Measurements from ENCODE around the gene SLC12A5.
A peak's percentile ranks its signal among the peaks of the same experiment; 100 is the strongest.
"Not testable (repeated sequence)": the region's sequence is repeated elsewhere in the genome, so short reads cannot be mapped to it uniquely, and the experiment has no call there.

SLC12A5 gene

DNA sequence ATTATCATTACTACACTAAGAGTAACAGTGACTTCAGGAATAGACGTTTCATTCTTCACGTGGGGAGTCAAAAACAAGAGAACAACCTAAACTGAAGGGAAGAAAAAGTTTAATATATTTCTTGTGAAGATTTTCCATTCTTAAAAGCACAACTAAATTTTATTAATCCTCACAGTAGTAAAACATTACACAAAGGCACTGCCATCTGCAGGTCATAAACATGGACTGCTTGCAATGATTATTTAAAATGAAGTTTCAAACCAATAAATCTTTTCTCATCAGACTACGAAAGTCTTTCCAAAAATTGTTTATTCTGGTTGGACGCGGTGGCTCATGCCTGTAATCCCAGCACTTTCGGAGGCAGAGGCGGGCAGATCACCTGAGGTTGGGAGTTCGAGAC is 58.1 kb downstream of the SLC12A5 start:
- no peak overlapping the region for H3K4me3 Mint-ChIP-seq
- H3K27me3 Mint-ChIP-seq, result no peaks in the 10 kb centered on the region
- H3K4me1 Mint-ChIP-seq, result peaks cover 65% of the 10 kb centered on the region
- H3K9me3 Mint-ChIP-seq, result no peaks in the 10 kb centered on the region
- no peaks in the 10 kb centered on the region for H3K36me3 Mint-ChIP-seq
- no peak for ATAC-seq
- no peak overlapping the region for H3K27ac Mint-ChIP-seq

DNA sequence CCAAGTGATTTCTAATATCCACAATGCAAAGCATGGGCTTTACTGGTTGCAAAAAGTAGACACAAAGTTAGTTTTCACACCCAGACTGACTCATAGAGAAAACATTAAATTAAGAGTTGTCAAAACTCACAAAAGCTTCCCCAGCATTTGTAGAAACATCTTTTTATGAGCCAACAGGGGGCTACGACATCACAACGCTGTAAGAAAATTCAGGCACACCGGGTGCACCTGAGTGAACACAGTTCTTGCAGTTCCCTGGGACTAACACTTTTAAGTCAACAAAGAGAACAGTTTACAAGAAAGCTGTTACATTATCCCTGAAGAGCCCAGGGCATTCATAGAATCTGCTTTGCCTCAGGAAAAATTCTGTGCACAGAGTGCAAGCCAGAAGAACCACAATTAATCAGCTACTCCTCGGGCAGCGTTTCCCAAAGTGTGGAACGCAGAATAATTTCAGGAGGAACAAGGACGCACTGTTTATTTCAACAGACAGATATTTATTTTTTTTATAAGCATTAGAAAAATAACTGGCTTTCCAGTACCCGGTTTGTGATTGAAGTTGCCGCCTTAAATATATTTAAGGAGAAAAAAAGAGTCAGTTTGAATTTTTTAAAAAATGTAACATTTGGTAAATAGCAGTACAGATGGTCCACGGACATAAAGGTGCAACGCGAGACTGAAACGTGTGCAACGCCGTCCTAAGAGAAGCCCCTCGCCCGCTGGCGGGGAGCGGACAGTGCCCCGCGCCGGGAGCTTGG is 59.6 kb downstream of the SLC12A5 start:
- no peak for ATAC-seq
- peak overlapping the region; percentile 89 for H3K27ac Mint-ChIP-seq
- no peaks in the 10 kb centered on the region for H3K36me3 Mint-ChIP-seq
- peaks cover 51% of the 10 kb centered on the region for H3K4me1 Mint-ChIP-seq
- no peaks in the 10 kb centered on the region for H3K27me3 Mint-ChIP-seq
- H3K4me3 Mint-ChIP-seq, result peak overlapping the region; percentile 87
- H3K9me3 Mint-ChIP-seq, result no peaks in the 10 kb centered on the region

DNA sequence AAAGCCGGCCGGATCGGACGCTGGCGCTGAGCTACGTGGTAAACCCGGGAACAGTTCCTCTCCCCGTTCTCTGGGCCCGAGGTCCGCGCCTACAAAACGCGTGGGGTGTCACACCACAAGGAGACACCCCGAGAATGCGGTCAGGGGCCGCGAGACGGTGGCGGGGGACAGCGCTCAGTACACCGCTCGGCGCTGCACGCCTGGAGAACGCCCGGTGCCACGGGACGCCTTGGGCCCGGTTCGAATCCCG is 60.1 kb downstream of the SLC12A5 start:
- Mint-ChIP-seq H3K36me3 (no peaks in the 10 kb centered on the region), H3K9me3 (no peaks in the 10 kb centered on the region), H3K27ac (peak overlapping the region; percentile 89), H3K27me3 (no peaks in the 10 kb centered on the region), H3K4me3 (peak overlapping the region; percentile 87), H3K4me1 (peaks cover 50% of the 10 kb centered on the region)
- ATAC-seq, result peak; percentile 68

DNA sequence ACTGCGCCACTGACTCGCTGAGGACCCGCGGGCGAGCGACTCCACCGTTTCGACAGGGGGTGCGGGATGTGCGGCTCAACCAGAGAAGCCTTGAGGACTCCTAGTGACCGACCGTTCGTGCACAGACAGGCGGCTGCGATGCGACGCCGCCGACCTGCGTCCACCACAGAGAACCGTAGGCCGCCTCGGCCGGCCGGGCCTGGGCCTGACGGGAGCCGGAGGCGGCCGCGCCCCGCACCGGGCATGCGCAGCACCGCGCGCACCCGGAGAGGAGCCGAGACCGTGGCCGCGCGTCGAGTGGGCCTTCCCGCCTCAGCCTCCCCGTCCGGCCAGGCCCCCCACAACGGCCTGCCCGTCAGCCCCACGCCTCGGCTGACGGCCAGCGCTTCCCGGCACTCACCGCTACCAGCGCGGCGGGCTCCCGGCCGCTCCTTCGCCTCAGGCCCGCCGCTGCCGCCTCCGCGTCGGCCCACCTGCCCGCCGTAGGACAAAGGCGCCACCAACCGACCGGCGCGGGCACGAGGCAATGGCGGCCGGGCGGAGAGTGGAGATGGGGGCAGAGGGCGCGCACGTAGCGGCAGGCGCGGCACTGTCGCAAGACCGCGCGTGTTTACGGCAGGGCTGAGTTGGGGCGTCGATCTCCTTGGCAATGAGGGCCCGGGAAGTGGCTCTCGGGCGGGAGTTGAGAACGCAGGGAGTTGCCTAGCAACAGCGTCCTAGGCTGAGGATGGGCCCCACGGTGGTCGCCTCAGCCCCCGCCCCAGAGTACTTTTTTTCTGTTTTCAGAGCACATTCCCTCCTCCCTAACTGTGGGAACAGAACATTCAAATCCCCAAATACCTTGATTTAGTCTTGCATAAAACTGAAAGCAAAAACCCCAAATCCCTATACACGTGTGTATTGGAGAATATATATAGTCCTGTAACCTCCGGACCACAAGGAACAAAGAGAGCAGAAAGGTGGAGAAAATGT is 60.7 kb downstream of the SLC12A5 start, which contains the start of gene NCOA5:
Gene NCOA5, minus strand, starts transcription at position 546 of the 972 bp plus-strand sequence. CDS start 10,538 bp downstream, outside the sequence.
- H3K4me1 Mint-ChIP-seq, result peaks cover 44% of the 10 kb centered on the region
- H3K27me3 Mint-ChIP-seq, result no peaks in the 10 kb centered on the region
- H3K36me3 Mint-ChIP-seq, result no peaks in the 10 kb centered on the region
- peak within 1 kb of the TSS; percentile 89 for H3K27ac Mint-ChIP-seq
- H3K9me3 Mint-ChIP-seq, result no peaks in the 10 kb centered on the region
- H3K4me3 Mint-ChIP-seq, result peak within 1 kb of the TSS; percentile 87
- peak; percentile 97 for ATAC-seq

DNA sequence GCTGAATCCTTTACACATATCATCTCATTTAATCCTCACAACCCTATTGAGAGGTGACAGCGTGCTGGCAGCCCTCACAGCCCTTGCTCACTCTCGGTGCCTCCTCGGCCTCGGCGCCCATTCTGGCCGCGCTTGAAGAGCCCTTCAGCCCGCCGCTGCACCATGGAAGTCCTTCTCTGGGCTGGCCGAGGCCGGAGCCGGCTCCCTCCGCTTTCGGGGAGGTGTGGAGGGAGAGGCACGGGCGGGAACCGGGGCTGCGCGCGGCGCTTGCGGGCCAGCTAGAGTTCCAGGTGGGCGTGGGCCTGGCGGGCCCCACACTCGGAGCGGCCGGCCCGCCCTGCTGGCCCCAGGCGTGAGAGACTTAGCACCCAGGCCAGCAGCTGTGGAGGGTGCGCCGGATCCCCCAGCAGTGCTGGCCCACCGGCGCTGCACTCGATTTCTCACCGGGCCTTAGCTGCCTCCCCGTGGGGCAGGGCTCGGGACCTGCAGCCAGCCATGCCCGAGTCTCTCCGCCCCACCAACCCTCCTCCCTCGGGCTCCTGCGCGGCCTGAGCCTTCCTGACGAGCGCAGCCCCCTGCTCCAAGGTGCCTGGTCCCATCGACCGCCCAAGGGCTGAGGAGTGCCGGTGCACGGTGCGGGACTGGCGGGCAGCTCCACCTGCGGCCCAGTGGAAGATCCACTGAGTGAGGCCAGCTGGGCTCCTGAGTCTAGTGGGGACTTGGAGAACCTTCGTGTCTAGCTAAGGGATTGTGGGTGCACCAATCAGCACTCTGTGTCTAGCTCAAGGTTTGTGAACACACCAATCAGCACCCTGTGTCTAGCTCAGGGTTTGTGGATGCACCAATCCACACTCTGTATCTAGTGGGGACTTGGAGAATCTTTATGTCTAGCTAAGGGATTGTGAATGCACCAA is 62.9 kb downstream of the SLC12A5 start:
- H3K4me3 Mint-ChIP-seq, H3K36me3 Mint-ChIP-seq, H3K27me3 Mint-ChIP-seq, ATAC-seq, H3K27ac Mint-ChIP-seq, H3K9me3 Mint-ChIP-seq: not testable (repeated sequence)
- H3K4me1 Mint-ChIP-seq, result peaks cover 22% of the 10 kb centered on the region

DNA sequence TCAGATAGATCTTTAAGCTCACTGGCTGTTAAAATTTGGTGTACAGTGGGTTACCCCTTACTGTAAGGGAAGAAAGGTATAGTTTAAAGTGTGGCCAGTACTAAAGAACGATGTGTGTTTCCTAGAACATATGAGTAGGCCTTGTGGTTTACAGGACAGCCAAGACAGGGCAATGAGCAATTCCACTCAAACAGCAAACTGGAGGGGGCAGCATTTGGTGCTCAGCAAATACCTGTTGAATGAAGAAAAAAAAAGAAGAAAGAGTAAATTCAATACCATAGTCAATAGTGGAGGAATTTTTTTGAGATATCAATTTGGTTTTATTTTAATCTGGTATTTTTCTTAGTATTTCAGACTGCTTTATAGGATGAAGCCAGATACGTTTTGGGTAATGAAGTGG is 64.5 kb downstream of the SLC12A5 start:
- H3K4me1 Mint-ChIP-seq, result peaks cover 8% of the 10 kb centered on the region
- no peak for ATAC-seq
- H3K9me3 Mint-ChIP-seq, result no peaks in the 10 kb centered on the region
- H3K27me3 Mint-ChIP-seq, result no peaks in the 10 kb centered on the region
- H3K4me3 Mint-ChIP-seq, result no peak overlapping the region
- H3K36me3 Mint-ChIP-seq, result no peaks in the 10 kb centered on the region
- H3K27ac Mint-ChIP-seq, result no peak overlapping the region

DNA sequence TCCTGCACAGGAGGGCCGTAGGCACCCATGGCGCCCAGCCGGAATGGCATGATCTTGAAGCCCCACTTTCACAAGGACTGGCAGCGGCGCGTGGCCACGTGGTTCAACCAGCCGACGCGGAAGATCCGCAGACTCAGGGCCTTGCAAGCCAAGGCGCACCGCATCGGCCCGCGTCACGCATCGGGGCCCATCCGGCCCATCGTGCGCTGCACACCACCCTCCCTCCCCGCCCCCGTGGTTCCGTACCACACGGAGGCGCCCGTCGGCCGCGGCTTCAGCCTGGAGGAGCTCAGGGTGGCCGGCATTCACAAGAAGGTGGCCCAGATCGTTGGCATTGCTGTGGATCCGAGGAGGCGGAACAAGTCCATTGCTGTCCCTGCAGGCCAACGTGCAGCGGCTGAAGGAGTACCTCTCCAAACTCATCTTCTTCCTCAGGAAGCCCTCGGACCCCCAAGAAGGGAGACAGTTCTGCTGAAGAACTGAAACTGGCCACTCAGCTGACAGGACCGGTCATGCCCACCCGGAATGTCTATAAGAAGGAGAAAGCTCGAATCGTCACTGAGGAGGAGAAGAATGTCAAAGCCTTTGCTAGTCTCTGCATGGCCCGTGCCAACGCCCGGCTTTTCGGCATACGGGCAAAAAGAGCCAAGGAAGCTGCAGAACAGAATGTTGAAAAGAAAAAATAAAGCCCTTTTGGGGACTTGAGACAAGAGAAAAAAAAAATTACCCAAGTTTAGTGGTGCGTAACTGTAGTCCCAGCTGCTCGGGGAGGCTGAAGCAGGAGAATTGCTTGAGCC is 70.7 kb downstream of the SLC12A5 start:
- Mint-ChIP-seq H3K27me3 (no peaks in the 10 kb centered on the region), H3K36me3 (no peaks in the 10 kb centered on the region), H3K27ac (peak overlapping the region; percentile 57), H3K9me3 (no peaks in the 10 kb centered on the region), H3K4me1 (peaks cover 19% of the 10 kb centered on the region), H3K4me3 (peak overlapping the region; percentile 67)
- peak; percentile 93 for ATAC-seq

DNA sequence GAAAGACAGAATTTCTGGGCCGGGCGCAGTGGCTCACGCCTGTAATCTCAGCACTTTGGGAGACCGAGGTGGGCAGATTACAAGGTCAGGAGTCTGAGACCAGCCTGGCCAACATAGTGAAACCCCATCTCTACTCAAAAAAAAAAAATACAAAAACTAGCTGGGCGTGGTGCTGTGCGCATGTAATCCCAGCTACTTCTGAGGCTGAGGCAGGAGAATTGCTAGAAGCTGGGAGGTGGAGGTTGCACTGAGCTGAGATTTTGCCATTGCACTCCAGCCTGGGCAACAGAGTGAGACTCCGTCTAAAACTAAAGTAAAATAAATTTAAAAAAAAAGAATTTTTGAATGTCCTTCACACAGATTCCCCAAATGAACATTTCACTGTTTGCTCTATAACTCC is 71.4 kb downstream of the SLC12A5 start:
- peaks cover 19% of the 10 kb centered on the region for H3K4me1 Mint-ChIP-seq
- H3K4me3 Mint-ChIP-seq, ATAC-seq, H3K27me3 Mint-ChIP-seq, H3K9me3 Mint-ChIP-seq, H3K36me3 Mint-ChIP-seq: not testable (repeated sequence)
- peak overlapping the region; percentile 57 for H3K27ac Mint-ChIP-seq

DNA sequence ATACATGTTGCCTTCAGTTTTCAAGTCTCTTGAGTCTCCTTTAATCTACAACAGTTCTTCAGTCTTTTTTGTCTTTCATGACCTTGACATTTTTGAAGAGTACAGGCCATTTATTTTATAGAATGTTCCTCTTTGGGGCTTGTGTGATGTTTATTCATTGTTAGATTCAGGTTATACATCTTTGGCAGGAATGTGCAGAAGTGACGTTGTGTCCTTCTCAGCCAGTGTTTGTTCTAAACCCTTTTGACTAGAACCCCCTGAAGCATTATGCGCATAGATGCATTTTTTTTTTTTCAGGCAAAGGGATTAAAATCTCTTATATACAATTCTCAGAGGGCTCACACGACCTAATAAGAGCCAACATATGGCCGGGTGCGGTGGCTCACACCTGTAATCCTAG is 72.0 kb downstream of the SLC12A5 start:
- H3K4me1 Mint-ChIP-seq, result peaks cover 19% of the 10 kb centered on the region
- H3K27me3 Mint-ChIP-seq, result no peaks in the 10 kb centered on the region
- no peak overlapping the region for H3K4me3 Mint-ChIP-seq
- no peaks in the 10 kb centered on the region for H3K9me3 Mint-ChIP-seq
- no peaks in the 10 kb centered on the region for H3K36me3 Mint-ChIP-seq
- ATAC-seq, result no peak
- H3K27ac Mint-ChIP-seq, result no peak overlapping the region

DNA sequence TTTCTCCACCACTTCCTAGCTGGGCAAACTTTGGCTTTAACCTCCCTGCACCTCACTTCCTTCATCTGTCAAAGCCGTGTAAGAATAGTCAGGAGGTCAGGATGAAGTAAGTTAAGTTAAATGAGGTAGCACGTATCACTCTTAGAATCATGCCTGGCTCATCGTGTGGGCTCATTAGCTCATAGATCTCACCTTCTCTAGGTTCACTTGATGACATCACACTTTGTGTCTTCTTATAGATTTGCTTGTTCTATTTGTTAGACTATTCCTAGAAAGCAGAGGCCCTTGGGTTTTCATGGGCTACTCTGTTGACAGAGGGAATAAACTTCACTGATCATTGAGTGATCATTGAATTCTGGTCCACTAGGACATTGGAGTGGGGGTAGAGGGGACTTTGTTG is 72.9 kb downstream of the SLC12A5 start:
- Mint-ChIP-seq H3K27ac (no peak overlapping the region), H3K36me3 (no peaks in the 10 kb centered on the region), H3K27me3 (no peaks in the 10 kb centered on the region), H3K4me3 (no peak overlapping the region), H3K4me1 (peaks cover 22% of the 10 kb centered on the region), H3K9me3 (no peaks in the 10 kb centered on the region)
- ATAC-seq, result no peak

DNA sequence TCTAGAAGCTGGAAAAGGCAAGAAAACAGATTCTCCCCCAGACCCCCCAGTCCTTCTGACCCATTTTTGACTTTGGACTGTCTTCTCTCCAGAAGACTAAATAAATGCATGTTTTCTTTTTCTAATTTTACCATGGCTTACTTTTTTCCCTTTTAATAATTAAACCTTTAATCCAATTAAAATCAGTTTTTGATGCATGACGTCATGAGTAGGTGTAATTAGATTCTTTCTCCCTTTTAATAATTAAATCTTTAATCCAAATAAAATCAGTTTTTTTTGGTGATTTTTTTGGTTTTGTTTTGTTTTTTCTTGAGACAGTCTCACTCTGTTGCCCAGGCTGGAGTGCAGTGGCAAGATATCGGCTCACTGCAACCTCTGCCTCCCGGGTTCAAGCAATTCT is 73.9 kb downstream of the SLC12A5 start:
- Mint-ChIP-seq H3K9me3 (no peaks in the 10 kb centered on the region), H3K36me3 (no peaks in the 10 kb centered on the region), H3K4me3 (no peak overlapping the region), H3K27me3 (no peaks in the 10 kb centered on the region), H3K27ac (no peak overlapping the region), H3K4me1 (peaks cover 32% of the 10 kb centered on the region)
- ATAC-seq, result no peak

DNA sequence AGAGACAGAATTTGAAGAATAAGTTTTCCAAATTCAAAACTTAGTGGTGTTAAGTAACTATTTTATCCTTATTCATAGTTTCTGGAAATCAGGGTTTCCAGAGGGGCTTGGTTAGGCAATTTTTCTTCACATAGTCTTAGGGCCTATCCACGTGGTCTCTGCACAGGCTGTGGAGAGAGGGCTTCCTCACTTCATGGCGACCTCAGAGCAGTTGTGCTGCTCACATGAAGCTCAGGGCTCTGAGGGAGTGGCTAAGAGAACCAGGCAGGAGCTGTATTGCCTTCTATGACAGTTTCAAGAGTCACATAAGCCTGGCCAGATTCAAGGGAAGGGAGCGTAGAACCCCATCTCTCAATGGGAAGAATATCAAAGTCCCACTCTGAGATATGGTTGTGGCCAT is 75.2 kb downstream of the SLC12A5 start:
- H3K4me1 Mint-ChIP-seq, result peaks cover 44% of the 10 kb centered on the region
- no peak overlapping the region for H3K4me3 Mint-ChIP-seq
- H3K27ac Mint-ChIP-seq, result no peak overlapping the region
- no peaks in the 10 kb centered on the region for H3K36me3 Mint-ChIP-seq
- ATAC-seq, result no peak
- no peaks in the 10 kb centered on the region for H3K27me3 Mint-ChIP-seq
- H3K9me3 Mint-ChIP-seq, result no peaks in the 10 kb centered on the region

DNA sequence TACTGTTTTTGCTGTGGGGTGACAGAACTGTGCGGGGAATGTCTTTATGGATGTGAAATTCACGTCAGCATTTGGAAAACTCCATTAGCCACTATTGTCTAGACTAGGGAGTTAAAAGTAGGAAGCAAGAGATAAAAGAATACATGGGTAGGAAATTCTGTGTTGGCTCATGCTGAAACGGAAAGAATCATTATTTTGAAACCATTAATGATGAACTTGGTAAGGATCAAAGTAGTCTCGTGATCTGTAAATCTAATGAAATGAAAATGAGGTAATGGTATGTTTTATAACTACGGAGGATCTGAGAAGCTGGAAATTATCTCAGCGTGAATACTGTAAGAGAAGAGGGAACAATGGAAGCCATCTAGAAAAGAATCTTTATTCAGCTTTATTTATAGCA is 78.0 kb downstream of the SLC12A5 start:
- H3K9me3 Mint-ChIP-seq, result no peaks in the 10 kb centered on the region
- H3K4me1 Mint-ChIP-seq, result peaks cover 43% of the 10 kb centered on the region
- H3K4me3 Mint-ChIP-seq, result no peak overlapping the region
- H3K27ac Mint-ChIP-seq, result peak overlapping the region; percentile 80
- H3K36me3 Mint-ChIP-seq, result no peaks in the 10 kb centered on the region
- ATAC-seq, result no peak
- no peaks in the 10 kb centered on the region for H3K27me3 Mint-ChIP-seq

DNA sequence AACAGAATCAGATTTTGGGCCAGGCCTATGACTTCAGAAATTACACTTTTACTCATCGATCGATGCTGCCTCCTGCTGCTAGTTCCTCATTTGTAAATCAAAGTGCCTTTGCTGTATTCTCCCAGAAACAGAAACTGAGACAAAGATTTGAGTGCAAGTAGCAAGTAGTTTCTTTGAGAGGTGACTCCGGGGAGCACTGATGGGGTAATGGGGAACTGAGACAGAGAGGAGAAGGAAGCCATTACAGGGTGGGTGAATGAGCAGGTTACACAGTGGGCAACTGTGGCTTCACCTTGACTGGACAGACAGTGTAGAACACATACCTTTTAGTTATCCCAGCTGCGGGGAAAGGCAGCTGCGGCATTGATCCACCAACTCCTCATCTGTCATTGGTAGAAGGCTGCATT is 79.4 kb downstream of the SLC12A5 start:
- no peaks in the 10 kb centered on the region for H3K9me3 Mint-ChIP-seq
- peak; percentile 95 for ATAC-seq
- no peaks in the 10 kb centered on the region for H3K36me3 Mint-ChIP-seq
- H3K4me1 Mint-ChIP-seq, result peaks cover 51% of the 10 kb centered on the region
- peak overlapping the region; percentile 80 for H3K27ac Mint-ChIP-seq
- peak overlapping the region; percentile 35 for H3K4me3 Mint-ChIP-seq
- no peaks in the 10 kb centered on the region for H3K27me3 Mint-ChIP-seq
